K562 (cell line): ENCODE data around the gene PATE4.

Source experiments
- GATA2 ChIP-seq: sonication (generic); formaldehyde crosslinking; IDR thresholded peaks from 2 replicates; pipeline ENCODE4 v1.4.0; 2020; ENCODE audit warnings: mild to moderate bottlenecking, missing genetic modification reagents
- MYC ChIP-seq, 2 experiments: fragments of 250-450 bp in 1 of 2; sonication (Bioruptor Pico) in 1 of 2; IDR thresholded peaks; 2 replicates each; pipeline versions ENCODE4 v1.5.1 to v1.6.1; 2012 to 2021; ENCODE audit warnings: low read depth in 2 of 2, borderline replicate concordance in 1 of 2, improper control_type of control experiment in 1 of 2, low read length in 1 of 2, mild to moderate bottlenecking in 1 of 2, moderate library complexity in 1 of 2
- NBN ChIP-seq: fragments of 450-650 bp; IDR thresholded peaks from 2 replicates; pipeline ENCODE4 v1.6.1; 2016; ENCODE audit warnings: low read depth, mild to moderate bottlenecking
- PPARD ChIP-seq: fragments of 250-450 bp; sonication (Bioruptor Pico); IDR thresholded peaks from 2 replicates; pipeline ENCODE4 v1.8.0; 2022; ENCODE audit warnings: inconsistent platforms, mild to moderate bottlenecking, moderate library complexity
- PTTG1 ChIP-seq: fragments of 450-650 bp; IDR thresholded peaks from 2 replicates; pipeline ENCODE4 v1.6.1; 2016; ENCODE audit warnings: low read depth, mild to moderate bottlenecking, missing genetic modification characterization, missing compliant biosample characterization
- ZFP30 ChIP-seq: fragments of 250-450 bp; sonication (Bioruptor Pico); IDR thresholded peaks from 2 replicates; pipeline ENCODE4 v1.8.0; 2022; ENCODE audit warnings: moderate library complexity, mild to moderate bottlenecking, inconsistent platforms, borderline replicate concordance
- ZNF134 ChIP-seq: fragments of 250-450 bp; sonication (Bioruptor Pico); conservative IDR thresholded peaks from 2 replicates; pipeline ENCODE4 v1.4.0; 2020
- ZNF384 ChIP-seq: IDR thresholded peaks from 2 replicates; pipeline ENCODE4 v1.6.1; 2012; ENCODE audit warnings: low read depth, low read length, improper control_type of control experiment
- ZNF583 ChIP-seq: fragments of 250-450 bp; sonication (Bioruptor Pico); IDR thresholded peaks from 2 replicates; pipeline ENCODE4 v1.4.0; 2020
- TF ChIP-seq, protein P1 (sequence below), 3 experiments: IDR thresholded peaks in 2 of 3; conservative IDR thresholded peaks in 1 of 3; 2 replicates each; pipeline ENCODE4 v1.5.1; 2011 to 2012; ENCODE audit warnings: low read length in 3 of 3, mild to moderate bottlenecking in 3 of 3, control low read depth in 2 of 3, improper control_type of control experiment in 1 of 3, inconsistent platforms in 1 of 3, low read depth in 1 of 3, mixed read lengths in 1 of 3, moderate library complexity in 1 of 3; ENCODE audit not compliant: insufficient read depth in 2 of 3
- TF ChIP-seq, protein P2 (sequence below), 2 experiments: fragments of 450-650 bp; IDR thresholded peaks; 2 replicates each; pipeline ENCODE4 v1.6.1; 2016; ENCODE audit warnings: mild to moderate bottlenecking in 2 of 2, borderline replicate concordance in 1 of 2, low read depth in 1 of 2, moderate library complexity in 1 of 2
- TF ChIP-seq, protein P3 (sequence below): fragments of 250-450 bp; sonication (Bioruptor Pico); IDR thresholded peaks from 2 replicates; pipeline ENCODE4 v1.5.0; 2020; ENCODE audit warnings: mild to moderate bottlenecking, borderline replicate concordance

DNA sequence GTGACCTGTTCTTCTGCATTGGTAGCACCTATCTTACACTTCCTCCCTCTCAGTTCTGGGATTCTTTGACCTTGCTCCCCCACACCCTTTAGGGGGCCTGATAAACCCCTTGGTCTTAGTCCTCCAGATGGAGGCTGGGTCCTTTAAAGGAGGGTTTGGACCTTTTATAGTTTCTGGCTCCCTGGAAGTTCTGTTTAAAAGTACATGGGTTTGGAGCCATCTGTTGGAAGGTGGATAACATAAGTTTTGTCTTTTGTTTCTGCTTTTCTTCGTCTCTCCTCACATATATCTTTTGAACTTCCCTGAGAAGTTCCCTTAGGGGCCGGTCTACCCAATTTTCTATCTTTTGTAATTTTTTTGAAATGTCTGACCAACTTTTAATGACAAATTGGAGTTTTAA, 36.4 kb downstream of the PATE4 start:
- TF ChIP-seq GATA2 (CRISPR knock-in tag): no peak
- TF ChIP-seq, protein P1, sequence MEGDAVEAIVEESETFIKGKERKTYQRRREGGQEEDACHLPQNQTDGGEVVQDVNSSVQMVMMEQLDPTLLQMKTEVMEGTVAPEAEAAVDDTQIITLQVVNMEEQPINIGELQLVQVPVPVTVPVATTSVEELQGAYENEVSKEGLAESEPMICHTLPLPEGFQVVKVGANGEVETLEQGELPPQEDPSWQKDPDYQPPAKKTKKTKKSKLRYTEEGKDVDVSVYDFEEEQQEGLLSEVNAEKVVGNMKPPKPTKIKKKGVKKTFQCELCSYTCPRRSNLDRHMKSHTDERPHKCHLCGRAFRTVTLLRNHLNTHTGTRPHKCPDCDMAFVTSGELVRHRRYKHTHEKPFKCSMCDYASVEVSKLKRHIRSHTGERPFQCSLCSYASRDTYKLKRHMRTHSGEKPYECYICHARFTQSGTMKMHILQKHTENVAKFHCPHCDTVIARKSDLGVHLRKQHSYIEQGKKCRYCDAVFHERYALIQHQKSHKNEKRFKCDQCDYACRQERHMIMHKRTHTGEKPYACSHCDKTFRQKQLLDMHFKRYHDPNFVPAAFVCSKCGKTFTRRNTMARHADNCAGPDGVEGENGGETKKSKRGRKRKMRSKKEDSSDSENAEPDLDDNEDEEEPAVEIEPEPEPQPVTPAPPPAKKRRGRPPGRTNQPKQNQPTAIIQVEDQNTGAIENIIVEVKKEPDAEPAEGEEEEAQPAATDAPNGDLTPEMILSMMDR (IDR thresholded peaks at IDR 0.05 in 2 of 3, conservative IDR thresholded peaks at IDR 0.05 in 1 of 3; ENCODE audit: insufficient read depth in 2 of 3, low read depth in 1 of 3, low read length in 3 of 3): peak in 1 of 3 experiments; percentile 42; a peak in 2 of 6 replicates
- TF ChIP-seq ZNF134 (CRISPR knock-in tag): no peak
- no peak for TF ChIP-seq PTTG1 (tag)
- TF ChIP-seq PPARD (CRISPR knock-in tag): no peak
- no peak for TF ChIP-seq MYC (IDR thresholded peaks at IDR 0.05; ENCODE audit: low read depth, low read length)
- no peak for TF ChIP-seq MYC (CRISPR knock-in tag; IDR thresholded peaks at IDR 0.05; ENCODE audit: borderline replicate concordance, low read depth)
- TF ChIP-seq, protein P2, sequence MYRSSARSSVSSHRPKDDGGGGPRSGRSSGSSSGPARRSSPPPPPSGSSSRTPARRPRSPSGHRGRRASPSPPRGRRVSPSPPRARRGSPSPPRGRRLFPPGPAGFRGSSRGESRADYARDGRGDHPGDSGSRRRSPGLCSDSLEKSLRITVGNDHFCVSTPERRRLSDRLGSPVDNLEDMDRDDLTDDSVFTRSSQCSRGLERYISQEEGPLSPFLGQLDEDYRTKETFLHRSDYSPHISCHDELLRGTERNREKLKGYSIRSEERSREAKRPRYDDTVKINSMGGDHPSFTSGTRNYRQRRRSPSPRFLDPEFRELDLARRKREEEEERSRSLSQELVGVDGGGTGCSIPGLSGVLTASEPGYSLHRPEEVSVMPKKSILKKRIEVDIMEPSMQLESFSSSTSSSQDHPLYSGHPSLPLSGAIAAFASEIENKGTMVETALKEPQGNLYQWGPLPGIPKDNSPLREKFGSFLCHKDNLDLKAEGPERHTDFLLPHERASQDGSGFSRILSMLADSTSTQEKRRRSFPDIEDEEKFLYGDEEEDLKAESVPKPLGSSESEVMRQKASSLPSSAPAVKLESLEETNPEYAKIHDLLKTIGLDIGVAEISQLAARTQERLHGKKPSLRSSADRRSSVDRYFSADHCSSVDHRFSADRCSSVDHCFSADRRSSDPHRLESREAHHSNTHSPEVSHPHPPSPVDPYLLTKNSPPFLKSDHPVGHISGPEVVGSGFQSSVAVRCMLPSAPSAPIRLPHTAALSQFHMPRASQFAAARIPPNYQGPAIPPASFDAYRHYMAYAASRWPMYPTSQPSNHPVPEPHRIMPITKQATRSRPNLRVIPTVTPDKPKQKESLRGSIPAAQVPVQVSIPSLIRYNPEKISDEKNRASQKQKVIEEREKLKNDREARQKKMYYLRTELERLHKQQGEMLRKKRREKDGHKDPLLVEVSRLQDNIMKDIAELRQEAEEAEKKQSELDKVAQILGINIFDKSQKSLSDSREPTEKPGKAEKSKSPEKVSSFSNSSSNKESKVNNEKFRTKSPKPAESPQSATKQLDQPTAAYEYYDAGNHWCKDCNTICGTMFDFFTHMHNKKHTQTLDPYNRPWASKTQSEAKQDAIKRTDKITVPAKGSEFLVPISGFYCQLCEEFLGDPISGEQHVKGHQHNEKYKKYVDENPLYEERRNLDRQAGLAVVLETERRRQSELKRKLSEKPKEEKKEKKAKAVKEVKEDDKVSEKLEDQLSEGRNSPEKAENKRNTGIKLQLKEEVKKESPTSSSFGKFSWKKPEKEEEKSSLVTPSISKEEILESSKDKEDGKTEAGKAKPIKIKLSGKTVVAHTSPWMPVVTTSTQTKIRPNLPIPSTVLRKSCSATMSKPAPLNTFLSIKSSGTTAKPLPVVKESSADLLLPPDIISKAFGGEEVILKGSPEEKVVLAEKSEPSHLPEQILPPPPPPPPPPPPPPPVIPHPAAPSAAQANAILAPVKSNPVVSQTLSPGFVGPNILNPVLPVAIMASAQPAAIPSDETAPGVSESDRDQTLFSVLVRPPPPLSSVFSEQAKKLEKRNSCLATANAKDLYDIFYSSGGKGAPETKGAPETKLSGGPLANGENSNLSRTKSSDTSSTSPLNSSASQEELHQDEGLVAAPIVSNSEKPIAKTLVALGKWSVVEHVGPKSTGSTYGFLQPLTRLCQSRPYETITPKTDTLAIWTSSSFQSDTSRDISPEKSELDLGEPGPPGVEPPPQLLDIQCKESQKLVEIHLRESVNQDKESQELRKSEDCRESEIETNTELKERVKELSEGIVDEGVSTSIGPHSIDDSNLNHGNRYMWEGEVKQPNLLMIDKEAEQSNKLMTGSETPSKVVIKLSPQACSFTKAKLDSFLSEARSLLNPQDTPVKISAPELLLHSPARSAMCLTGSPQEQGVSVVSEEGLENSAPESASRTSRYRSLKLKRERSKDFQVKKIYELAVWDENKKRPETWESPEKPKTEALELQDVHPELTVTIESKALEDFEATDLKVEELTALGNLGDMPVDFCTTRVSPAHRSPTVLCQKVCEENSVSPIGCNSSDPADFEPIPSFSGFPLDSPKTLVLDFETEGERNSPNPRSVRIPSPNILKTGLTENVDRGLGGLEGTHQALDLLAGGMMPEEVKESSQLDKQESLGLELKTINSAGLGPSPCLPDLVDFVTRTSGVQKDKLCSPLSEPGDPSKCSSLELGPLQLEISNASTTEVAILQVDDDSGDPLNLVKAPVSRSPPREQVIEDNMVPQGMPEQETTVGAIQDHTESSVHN (IDR thresholded peaks at IDR 0.05; ENCODE audit: borderline replicate concordance in 1 of 2, low read depth in 1 of 2): no peak
- TF ChIP-seq NBN: no peak
- no peak for TF ChIP-seq ZNF384
- TF ChIP-seq, protein P3, sequence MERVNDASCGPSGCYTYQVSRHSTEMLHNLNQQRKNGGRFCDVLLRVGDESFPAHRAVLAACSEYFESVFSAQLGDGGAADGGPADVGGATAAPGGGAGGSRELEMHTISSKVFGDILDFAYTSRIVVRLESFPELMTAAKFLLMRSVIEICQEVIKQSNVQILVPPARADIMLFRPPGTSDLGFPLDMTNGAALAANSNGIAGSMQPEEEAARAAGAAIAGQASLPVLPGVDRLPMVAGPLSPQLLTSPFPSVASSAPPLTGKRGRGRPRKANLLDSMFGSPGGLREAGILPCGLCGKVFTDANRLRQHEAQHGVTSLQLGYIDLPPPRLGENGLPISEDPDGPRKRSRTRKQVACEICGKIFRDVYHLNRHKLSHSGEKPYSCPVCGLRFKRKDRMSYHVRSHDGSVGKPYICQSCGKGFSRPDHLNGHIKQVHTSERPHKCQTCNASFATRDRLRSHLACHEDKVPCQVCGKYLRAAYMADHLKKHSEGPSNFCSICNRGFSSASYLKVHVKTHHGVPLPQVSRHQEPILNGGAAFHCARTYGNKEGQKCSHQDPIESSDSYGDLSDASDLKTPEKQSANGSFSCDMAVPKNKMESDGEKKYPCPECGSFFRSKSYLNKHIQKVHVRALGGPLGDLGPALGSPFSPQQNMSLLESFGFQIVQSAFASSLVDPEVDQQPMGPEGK (CRISPR knock-in tag): no peak
- no peak for TF ChIP-seq ZNF583 (CRISPR knock-in tag)
- TF ChIP-seq ZFP30 (CRISPR knock-in tag): no peak
